Thyroid gland (tissue), 4 donors: ENCODE results near the gene NPB. TPM values are rescaled to one million over a fixed set of nuclear protein-coding genes. Genes with fewer than 3 reads are reported as not detected.

Source experiments
- DNase-seq, 2 donors: peaks; one replicate each; pipeline ENCODE4 v3.0.0-alpha.2; 2019
- H3K27ac ChIP-seq, 3 donors: fragments of 200-600 bp; sonication (generic); 1 replicate in 2 of 3; 2 replicates in 1 of 3; pipeline ENCODE4 v1.5.1; 2016 to 2019; ENCODE audit warnings: mild to moderate bottlenecking in 1 of 3, moderate library complexity in 1 of 3
- H3K27me3 ChIP-seq: fragments of 200-600 bp; sonication (generic); one replicate; pipeline ENCODE4 v1.5.1; 2019
- H3K36me3 ChIP-seq, 2 donors: fragments of 200-600 bp; sonication (generic); one replicate each; pipeline ENCODE4 v1.5.1; 2016 to 2019
- H3K4me1 ChIP-seq, 2 donors: fragments of 200-600 bp; sonication (generic); one replicate each; pipeline ENCODE4 v1.5.1; 2017 to 2019
- H3K4me3 ChIP-seq, 3 donors: fragments of 200-600 bp; sonication (generic); replicated peaks in 1 of 3; 1 replicate in 2 of 3; 2 replicates in 1 of 3; pipeline ENCODE4 v1.5.1; 2016; ENCODE audit warnings: mild to moderate bottlenecking in 1 of 3
- H3K9me3 ChIP-seq: fragments of 200-600 bp; sonication (generic); one replicate; pipeline ENCODE4 v1.5.1; 2017
- CTCF ChIP-seq, 6 experiments: fragments of 200-600 bp in 3 of 6; fragments of 450-650 bp in 3 of 6; sonication (generic) in 3 of 6; IDR thresholded peaks; one replicate each; pipeline ENCODE4 v1.5.1; 2016 to 2019; ENCODE audit warnings: antibody characterized with exemption in 6 of 6, mild to moderate bottlenecking in 2 of 6, inconsistent platforms in 1 of 6, moderate library complexity in 1 of 6
- POLR2A ChIP-seq, 2 donors: fragments of 450-650 bp; IDR thresholded peaks; one replicate each; pipeline ENCODE4 v1.6.1; 2017; ENCODE audit warnings: antibody characterized with exemption in 2 of 2, mild to moderate bottlenecking in 2 of 2, moderate library complexity in 1 of 2
- WGBS, 2 donors: methylation state at CpG; one replicate each; pipeline ENCODE4 v1.1.5; 2017; 5-methylcytosine and 5-hydroxymethylcytosine counted together
- intact Hi-C: fragments of 100-400 bp; cut with DNase I; formaldehyde crosslinking; loops from one replicate; pipeline ENCODE4 v1.15.1; 2023
- total RNA-seq, 4 donors: library from RNA; depleted of rRNA; stranded (reverse); fragments of >200 nt; gene quantifications; one replicate each; pipeline ENCODE4 v1.2.3, GENCODE V29; 2016

Gene NPB
- total RNA-seq, 4 donors from 2014 or later = 0.33 to 1.1 (median 0.38) TPM; not detected in 1

- peaks cover 0 to 6% of the 10 kb centered on the region in 2 donors for H3K36me3 ChIP-seq
- no peaks in the 10 kb centered on the region for H3K27me3 ChIP-seq
- H3K27ac ChIP-seq = no peak overlapping the region
- 91 to 98% methylated on average over 8 to 12 of the region's 26 CpGs for WGBS, 2 donors
- TF ChIP-seq CTCF (IDR thresholded peaks at IDR 0.05) = no peak
- intact Hi-C loops = no loop called here
- no peaks in the 10 kb centered on the region for H3K9me3 ChIP-seq
- H3K4me1 ChIP-seq = peaks cover 14 to 23% of the 10 kb centered on the region in 2 donors
- no peak overlapping the region for H3K4me3 ChIP-seq
- DNase-seq = no peak
Measured at GRCh38 chr17:81907219-81908145, 5.4 kb downstream of the NPB start.

- TF ChIP-seq CTCF (IDR thresholded peaks at IDR 0.05) = no peak
- no peak for TF ChIP-seq POLR2A (IDR thresholded peaks at IDR 0.05)
- Histone ChIP-seq H3K27me3 (no peaks in the 10 kb centered on the region), H3K4me1 (peaks cover 14 to 19% of the 10 kb centered on the region in 2 donors), H3K9me3 (no peaks in the 10 kb centered on the region), H3K4me3 (no peak overlapping the region), H3K27ac (no peak overlapping the region), H3K36me3 (peaks cover 6 to 13% of the 10 kb centered on the region in 2 donors)
- DNase-seq = no peak
- 100% methylated on average over 3 to 9 of the region's 11 CpGs for WGBS, 2 donors
- intact Hi-C loops = no loop called here
Measured at GRCh38 chr17:81908793-81909192, 6.8 kb downstream of the NPB start.

- 96 to 100% methylated on average over 5 to 8 of the region's 12 CpGs for WGBS, 2 donors
Measured at GRCh38 chr17:81909231-81909630, 7.2 kb downstream of the NPB start.

GRCh38 chr17:81909966-81910839 lies 8.2 kb downstream of the NPB start:
- no peaks in the 10 kb centered on the region for H3K9me3 ChIP-seq
- H3K27ac ChIP-seq = peak overlapping the region in 1 of 3 donors; percentile 24
- WGBS, 2 donors = 35 to 40% methylated on average over 18 to 23 of the region's 23 CpGs
- no peak for TF ChIP-seq CTCF (IDR thresholded peaks at IDR 0.05)
- no peak for TF ChIP-seq POLR2A (IDR thresholded peaks at IDR 0.05)
- no peaks in the 10 kb centered on the region for H3K27me3 ChIP-seq
- H3K36me3 ChIP-seq = peaks cover 20 to 27% of the 10 kb centered on the region in 2 donors
- intact Hi-C loops = no loop called here
- peaks cover 14 to 19% of the 10 kb centered on the region in 2 donors for H3K4me1 ChIP-seq
- H3K4me3 ChIP-seq = peak overlapping the region; percentile 55 to 69 (median 68)
- DNase-seq = peak; percentile 69 to 72

More at GRCh38 chr17:81909231-81909630, 7.2 kb downstream of the NPB start:
- no peak for DNase-seq
- intact Hi-C loops = no loop called here
- no peak for TF ChIP-seq CTCF (IDR thresholded peaks at IDR 0.05)
- no peak for TF ChIP-seq POLR2A (IDR thresholded peaks at IDR 0.05)
- Histone ChIP-seq H3K4me1 (peaks cover 14 to 19% of the 10 kb centered on the region in 2 donors), H3K27me3 (no peaks in the 10 kb centered on the region), H3K27ac (no peak overlapping the region), H3K36me3 (peaks cover 10 to 17% of the 10 kb centered on the region in 2 donors), H3K9me3 (no peaks in the 10 kb centered on the region), H3K4me3 (no peak overlapping the region)
